Left ventricle myocardium superior (tissue), 1 donor: Measurements from ENCODE around the gene DHFR2. TPM values are rescaled to one million over a fixed set of nuclear protein-coding genes. Genes with fewer than 3 reads are reported as not detected.
"Not testable (repeated sequence)": the region's sequence is repeated elsewhere in the genome, so short reads cannot be mapped to it uniquely, and the experiment has no call there.

Source experiments
- ATAC-seq: fragments of 200-7000 bp; cut with Tn5 transposase; one replicate; pipeline ENCODE4 v1.9.1; 2020; ENCODE audit warnings: mild to moderate bottlenecking, moderate library complexity
- DNase-seq: peaks from one replicate; pipeline ENCODE4 v3.0.0-alpha.2; 2020
- intact Hi-C: fragments of 100-400 bp; cut with micrococcal nuclease; formaldehyde crosslinking; loops from one replicate; pipeline ENCODE4 v1.11.0; 2022
- long read RNA-seq: library from polyadenylated mRNA; unstranded; transcript quantifications from one replicate; pipeline ENCODE4 v2.0.0, GENCODE V29; 2021
- total RNA-seq: library from RNA; stranded (reverse); fragmentation: NEBNext Ultra II Directional; extraction: Animal tissue kit (Norgen Biotek cat#: 25700); gene quantifications from one replicate; pipeline ENCODE4 v1.2.1, GENCODE V29; 2021
- donor health status: DM: no; HTN: yes; CAD: no; lungs with severe emphysema.

Gene DHFR2
- 3.5 TPM for total RNA-seq
- long read RNA-seq, partial matches to known transcripts, result 0 of 2 reads
- long read RNA-seq, other reads (novel, unspliced or antisense), result 2 of 2 reads

GRCh38 chr3:94062513-94063404 lies at the start of gene DHFR2, which contains the start of gene NSUN3:
Gene DHFR2, minus strand, starts transcription at chr3:94062916. Its CDS starts 1,405 bp downstream, at chr3:94061511.
Gene NSUN3, plus strand, starts transcription at chr3:94063061. Its CDS starts 66 bp downstream, at chr3:94063127.
- intact Hi-C loops, result no loop called here
- DNase-seq, result peak; percentile 92
- peak; percentile 97 for ATAC-seq

- DNase-seq (no peak), ATAC-seq (no peak)
- intact Hi-C loops, result no loop called here
These were observed 48.1 kb upstream of the DHFR2 start for GRCh38 chr3:94110854-94111253.

GRCh38 chr3:94110232-94110631 lies 47.5 kb upstream of the DHFR2 start:
- DNase-seq, intact Hi-C loops, ATAC-seq: not testable (repeated sequence)

GRCh38 chr3:94106268-94106667 lies 43.6 kb upstream of the DHFR2 start:
- intact Hi-C loops, result no loop called here
- DNase-seq (no peak), ATAC-seq (no peak)

- intact Hi-C loops, result no loop called here
- DNase-seq (no peak), ATAC-seq (no peak)
These were observed 39.1 kb upstream of the DHFR2 start for GRCh38 chr3:94101860-94102259.

GRCh38 chr3:94099311-94099710 lies 36.6 kb upstream of the DHFR2 start:
- no peak for ATAC-seq
- intact Hi-C loops, result no loop called here

GRCh38 chr3:94098452-94098851 lies 35.7 kb upstream of the DHFR2 start:
- ATAC-seq (no peak), DNase-seq (no peak)
- intact Hi-C loops, result no loop called here

More at GRCh38 chr3:94099311-94099710, 36.6 kb upstream of the DHFR2 start:
- no peak for DNase-seq

GRCh38 chr3:94095111-94095510 lies 32.4 kb upstream of the DHFR2 start:
- intact Hi-C loops, result no loop called here
- ATAC-seq, result no peak
- DNase-seq, result no peak

- intact Hi-C loops, result no loop called here
- DNase-seq, result no peak
- ATAC-seq, result no peak
These were observed 30.4 kb upstream of the DHFR2 start for GRCh38 chr3:94093151-94093550.

GRCh38 chr3:94092086-94092485 lies 29.4 kb upstream of the DHFR2 start:
- intact Hi-C loops, result no loop called here
- ATAC-seq, result no peak
- DNase-seq, result no peak

- DNase-seq, result no peak
- no peak for ATAC-seq
- intact Hi-C loops, result no loop called here
These were observed 26.4 kb upstream of the DHFR2 start for GRCh38 chr3:94089126-94089525.

GRCh38 chr3:94083261-94083660 lies 20.5 kb upstream of the DHFR2 start:
- intact Hi-C loops, result no loop called here
- DNase-seq, result no peak
- ATAC-seq, result no peak

GRCh38 chr3:94082391-94082937 lies 19.7 kb upstream of the DHFR2 start:
- no peak for DNase-seq
- ATAC-seq, result no peak
- intact Hi-C loops, result no loop called here

GRCh38 chr3:94081884-94082283 lies 19.2 kb upstream of the DHFR2 start:
- DNase-seq (no peak), ATAC-seq (no peak)
- intact Hi-C loops, result no loop called here

- intact Hi-C loops, DNase-seq, ATAC-seq: not testable (repeated sequence)
These were observed 17.8 kb upstream of the DHFR2 start for GRCh38 chr3:94080552-94080951.

- ATAC-seq, result no peak
These were observed 13.3 kb upstream of the DHFR2 start for GRCh38 chr3:94076055-94076454.

GRCh38 chr3:94071713-94072284 lies 9.1 kb upstream of the DHFR2 start:
- intact Hi-C loops, result no loop called here
- no peak for DNase-seq
- no peak for ATAC-seq

More at GRCh38 chr3:94076055-94076454, 13.3 kb upstream of the DHFR2 start:
- DNase-seq, result no peak
- intact Hi-C loops, result no loop called here

GRCh38 chr3:94070341-94070911 lies 7.7 kb upstream of the DHFR2 start:
- intact Hi-C loops, result no loop called here
- DNase-seq (no peak), ATAC-seq (no peak)

GRCh38 chr3:94069194-94069813 lies 6.6 kb upstream of the DHFR2 start:
- ATAC-seq (no peak), DNase-seq (no peak)
- intact Hi-C loops, result loop anchor here (5.0 kb wide), 2 partner anchors 67 to 157 kb away; no protein-coding TSS in a partner anchor
